ENCODE measurements around the gene GDPGP1.
"Not testable (repeated sequence)": the region's sequence is repeated elsewhere in the genome, so short reads cannot be mapped to it uniquely, and the experiment has no call there.

Gene GDPGP1

GRCh38 chr15:90234096-90234988 lies at the start of gene GDPGP1:
TSS of gene GDPGP1 (plus strand) at chr15:90234209. CDS start at chr15:90240909, 6,700 bp downstream.
- Histone ChIP-seq H2AFZ (ENCODE audit: low read length) (no peak within 1 kb of the TSS), H3K4me2 (ENCODE audit: low read length) (peak within 1 kb of the TSS; percentile 99), H3K9ac (ENCODE audit: low read length) (peak within 1 kb of the TSS; percentile 86), H3F3A (ENCODE audit: insufficient read depth, low read length) (no peaks in the 10 kb centered on the region), H3K9me2 (ENCODE audit: low read depth, low read length) (no peaks in the 10 kb centered on the region), H3K36me3 (ENCODE audit: insufficient read depth, low read length) (peaks cover 32% of the 10 kb centered on the region), H3K4me3 (ENCODE audit: low read depth, low read length, poor library complexity, severe bottlenecking) (peak within 1 kb of the TSS; percentile 90), H3K27ac (ENCODE audit: low read depth, low read length, poor library complexity, severe bottlenecking) (peak within 1 kb of the TSS; percentile 71), H4K20me1 (ENCODE audit: insufficient read depth, low read length) (no peaks in the 10 kb centered on the region), H3K9me3 (ENCODE audit: low read length) (no peaks in the 10 kb centered on the region), H3K79me2 (ENCODE audit: insufficient read depth, low read length) (no peaks in the 10 kb centered on the region), H3K4me1 (ENCODE audit: insufficient read depth, low read length, severe bottlenecking) (peaks cover 39% of the 10 kb centered on the region), H3K27me3 (ENCODE audit: insufficient read depth, low read length) (no peaks in the 10 kb centered on the region)
- TF ChIP-seq EZH2 (IDR thresholded peaks at IDR 0.05; ENCODE audit: borderline replicate concordance, low read length) = no peak
- no peak for TF ChIP-seq CTCF (IDR thresholded peaks at IDR 0.05; ENCODE audit: low read length)

GRCh38 chr15:90184786-90185704 lies 49.0 kb upstream of the GDPGP1 start:
- H3K36me3 ChIP-seq (ENCODE audit: insufficient read depth, low read length) = no peaks in the 10 kb centered on the region
- no peaks in the 10 kb centered on the region for H3K9me2 ChIP-seq (ENCODE audit: low read depth, low read length)
- H3K79me2 ChIP-seq (ENCODE audit: insufficient read depth, low read length) = no peaks in the 10 kb centered on the region
- peak overlapping the region; percentile 85; the same call in 1 of the 2 replicates for H2AFZ ChIP-seq (ENCODE audit: low read length)
- no peaks in the 10 kb centered on the region for H3K9me3 ChIP-seq (ENCODE audit: low read length)
- peaks cover 52% of the 10 kb centered on the region for H3K4me1 ChIP-seq (ENCODE audit: insufficient read depth, low read length, severe bottlenecking)
- peak overlapping the region; percentile 71 for H3K4me3 ChIP-seq (ENCODE audit: low read depth, low read length, poor library complexity, severe bottlenecking)
- TF ChIP-seq CTCF (IDR thresholded peaks at IDR 0.05; ENCODE audit: low read length) = no peak
- no peak for TF ChIP-seq EZH2 (IDR thresholded peaks at IDR 0.05; ENCODE audit: borderline replicate concordance, low read length)
- H3K9ac ChIP-seq (ENCODE audit: low read length) = peak overlapping the region; percentile 58
- H4K20me1 ChIP-seq (ENCODE audit: insufficient read depth, low read length) = no peaks in the 10 kb centered on the region
- peak overlapping the region; percentile 76 for H3K4me2 ChIP-seq (ENCODE audit: low read length)
- H3F3A ChIP-seq (ENCODE audit: insufficient read depth, low read length) = peaks cover 5% of the 10 kb centered on the region; the same call in 1 of the 2 replicates
- no peaks in the 10 kb centered on the region for H3K27me3 ChIP-seq (ENCODE audit: insufficient read depth, low read length)
- peak overlapping the region; percentile 81 for H3K27ac ChIP-seq (ENCODE audit: low read depth, low read length, poor library complexity, severe bottlenecking)

DNA sequence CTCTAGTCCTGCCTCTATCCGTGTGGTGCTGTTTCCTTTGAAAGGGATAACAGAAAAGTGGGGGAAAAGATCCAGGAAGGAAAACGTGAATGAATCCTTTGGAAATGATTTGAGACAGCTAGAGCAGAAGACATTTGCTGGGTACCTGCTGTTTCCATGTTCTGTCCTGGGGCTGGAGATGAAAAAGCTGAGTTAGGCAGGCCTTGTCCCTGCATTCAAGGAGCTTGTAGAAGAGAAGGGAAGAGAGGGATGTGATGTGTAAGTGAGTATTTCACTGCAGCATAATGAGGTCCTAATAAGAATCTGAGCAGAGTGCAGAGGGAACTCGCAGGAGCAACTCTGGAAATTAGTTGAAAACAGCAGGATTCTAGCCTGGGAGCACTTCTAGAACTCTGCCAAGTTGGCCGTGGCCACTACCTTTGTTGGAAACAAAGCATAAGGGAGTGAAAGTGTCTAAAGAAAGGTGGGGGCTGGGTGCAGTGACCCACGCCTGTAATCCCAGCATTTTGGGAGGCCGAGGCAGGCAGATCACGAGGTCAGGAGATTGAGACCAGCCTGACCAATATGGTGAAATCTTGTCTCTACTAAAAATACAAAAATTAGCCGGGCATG lies 46.6 kb upstream of the GDPGP1 start:
- H3K4me2 ChIP-seq (ENCODE audit: low read length) = no peak overlapping the region
- no peak for TF ChIP-seq CTCF (IDR thresholded peaks at IDR 0.05; ENCODE audit: low read length)
- no peak for TF ChIP-seq EZH2 (IDR thresholded peaks at IDR 0.05; ENCODE audit: borderline replicate concordance, low read length)
- H3K9me2 ChIP-seq (ENCODE audit: low read depth, low read length) = no peaks in the 10 kb centered on the region
- H3K27ac ChIP-seq (ENCODE audit: low read depth, low read length, poor library complexity, severe bottlenecking) = peak overlapping the region; percentile 50
- no peaks in the 10 kb centered on the region for H3K9me3 ChIP-seq (ENCODE audit: low read length)
- no peak overlapping the region for H2AFZ ChIP-seq (ENCODE audit: low read length)
- no peaks in the 10 kb centered on the region for H3K79me2 ChIP-seq (ENCODE audit: insufficient read depth, low read length)
- no peak overlapping the region for H3K4me3 ChIP-seq (ENCODE audit: low read depth, low read length, poor library complexity, severe bottlenecking)
- no peak overlapping the region for H3K9ac ChIP-seq (ENCODE audit: low read length)
- H3K36me3 ChIP-seq (ENCODE audit: insufficient read depth, low read length) = no peaks in the 10 kb centered on the region
- no peaks in the 10 kb centered on the region for H3K27me3 ChIP-seq (ENCODE audit: insufficient read depth, low read length)
- peaks cover 64% of the 10 kb centered on the region for H3K4me1 ChIP-seq (ENCODE audit: insufficient read depth, low read length, severe bottlenecking)
- no peaks in the 10 kb centered on the region for H4K20me1 ChIP-seq (ENCODE audit: insufficient read depth, low read length)
- 0 out of 2 replicates have a peak, but pooled peaks cover 4% of the 10 kb centered on the region for H3F3A ChIP-seq (ENCODE audit: insufficient read depth, low read length)

GRCh38 chr15:90188065-90188464 lies 45.9 kb upstream of the GDPGP1 start:
- H4K20me1 ChIP-seq (ENCODE audit: insufficient read depth, low read length); H3K9ac ChIP-seq (ENCODE audit: low read length); H3K36me3 ChIP-seq (ENCODE audit: insufficient read depth, low read length); H3K4me2 ChIP-seq (ENCODE audit: low read length); H3K27ac ChIP-seq (ENCODE audit: low read depth, low read length, poor library complexity, severe bottlenecking); H3K79me2 ChIP-seq (ENCODE audit: insufficient read depth, low read length); H2AFZ ChIP-seq (ENCODE audit: low read length); H3K27me3 ChIP-seq (ENCODE audit: insufficient read depth, low read length); H3K9me2 ChIP-seq (ENCODE audit: low read depth, low read length); H3K4me3 ChIP-seq (ENCODE audit: low read depth, low read length, poor library complexity, severe bottlenecking); H3K9me3 ChIP-seq (ENCODE audit: low read length); H3F3A ChIP-seq (ENCODE audit: insufficient read depth, low read length): not testable (repeated sequence)
- peaks cover 71% of the 10 kb centered on the region for H3K4me1 ChIP-seq (ENCODE audit: insufficient read depth, low read length, severe bottlenecking)

All from OCI-LY1 (cell line).